HG02759 (cell line): ENCODE results near the gene RNF31.
A peak's percentile ranks its signal among the peaks of the same experiment; 100 is the strongest.

ENCODE experiments used
- ATAC-seq: cut with Tn5 transposase; IDR thresholded peaks from one replicate; pipeline ENCODE4 v1.9.1; 2021; ENCODE audit warnings: mild to moderate bottlenecking, moderate library complexity; ENCODE audit not compliant: unreplicated experiment

The RNF31 gene

DNA sequence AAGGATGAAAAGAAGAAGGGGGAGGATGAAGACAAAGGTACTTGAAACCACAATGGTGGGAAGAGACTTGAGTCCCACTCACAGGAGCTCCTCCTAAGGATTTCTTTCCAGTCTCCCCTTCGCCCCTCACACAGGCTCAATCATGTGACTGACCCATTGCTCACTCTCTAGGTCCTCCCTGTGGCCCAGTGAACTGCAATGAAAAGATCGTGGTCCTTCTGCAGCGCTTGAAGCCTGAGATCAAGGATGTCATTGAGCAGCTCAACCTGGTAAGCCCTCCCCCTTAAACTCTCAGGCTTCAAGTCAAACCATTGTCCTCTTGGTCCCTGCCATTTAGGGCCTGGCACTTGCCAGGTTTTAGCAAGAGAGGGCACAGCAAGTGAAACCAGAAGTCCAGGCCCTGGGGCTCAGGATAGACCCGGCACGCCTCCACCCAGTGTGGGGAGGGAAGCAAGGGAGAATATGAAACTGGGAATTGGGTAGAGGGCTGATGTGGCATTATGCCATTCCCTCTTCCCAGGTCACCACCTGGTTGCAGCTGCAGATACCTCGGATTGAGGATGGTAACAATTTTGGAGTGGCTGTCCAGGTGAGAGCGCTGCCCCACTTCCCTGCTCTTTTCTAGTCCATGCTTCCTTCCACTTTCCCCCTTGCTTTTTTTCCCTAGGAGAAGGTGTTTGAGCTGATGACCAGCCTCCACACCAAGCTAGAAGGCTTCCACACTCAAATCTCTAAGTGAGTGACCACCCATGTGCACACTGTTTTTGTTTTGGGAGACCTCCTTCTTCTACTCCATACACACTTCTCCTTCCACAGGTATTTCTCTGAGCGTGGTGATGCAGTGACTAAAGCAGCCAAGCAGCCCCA lies 9.5 kb upstream of the RNF31 start:
- no peak for ATAC-seq

DNA sequence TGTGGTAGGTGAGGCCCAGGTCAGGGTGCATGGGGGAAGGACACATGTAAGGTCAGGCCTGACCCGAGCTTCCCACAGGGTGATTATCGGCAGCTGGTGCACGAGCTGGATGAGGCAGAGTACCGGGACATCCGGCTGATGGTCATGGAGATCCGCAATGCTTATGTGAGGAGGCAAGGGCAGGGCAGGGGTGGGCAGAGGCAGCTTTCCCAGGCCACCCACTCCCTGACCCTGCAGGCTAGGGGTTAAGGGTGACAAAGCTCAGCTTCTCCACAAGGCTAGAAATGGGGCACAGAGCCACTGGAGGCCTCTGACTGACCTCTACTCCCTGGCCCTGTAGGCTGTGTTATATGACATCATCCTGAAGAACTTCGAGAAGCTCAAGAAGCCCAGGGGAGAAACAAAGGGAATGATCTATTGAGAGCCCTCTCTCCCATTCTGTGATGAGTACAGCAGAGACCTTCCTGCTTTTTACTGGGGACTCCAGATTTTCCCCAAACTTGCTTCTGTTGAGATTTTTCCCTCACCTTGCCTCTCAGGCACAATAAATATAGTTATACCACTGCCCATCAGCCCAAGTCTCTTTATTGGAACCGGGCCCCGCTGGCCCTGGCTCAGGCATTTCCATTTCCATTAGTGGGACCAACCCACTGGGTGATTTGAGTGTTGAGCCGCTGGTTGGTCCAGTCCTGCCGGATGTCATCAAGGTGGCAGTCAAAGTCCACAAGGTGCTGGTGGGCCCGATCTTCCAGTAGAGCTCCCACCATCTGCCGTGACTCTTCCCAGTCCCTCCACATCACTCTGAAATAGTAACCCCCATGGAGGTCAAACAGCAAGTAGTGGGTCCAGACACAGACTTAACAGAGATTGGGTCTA lies 8.7 kb upstream of the RNF31 start:
- ATAC-seq = no peak

- ATAC-seq = no peak
Observed at GRCh38 chr14:24139272-24139934, 7.9 kb upstream of the RNF31 start.

DNA sequence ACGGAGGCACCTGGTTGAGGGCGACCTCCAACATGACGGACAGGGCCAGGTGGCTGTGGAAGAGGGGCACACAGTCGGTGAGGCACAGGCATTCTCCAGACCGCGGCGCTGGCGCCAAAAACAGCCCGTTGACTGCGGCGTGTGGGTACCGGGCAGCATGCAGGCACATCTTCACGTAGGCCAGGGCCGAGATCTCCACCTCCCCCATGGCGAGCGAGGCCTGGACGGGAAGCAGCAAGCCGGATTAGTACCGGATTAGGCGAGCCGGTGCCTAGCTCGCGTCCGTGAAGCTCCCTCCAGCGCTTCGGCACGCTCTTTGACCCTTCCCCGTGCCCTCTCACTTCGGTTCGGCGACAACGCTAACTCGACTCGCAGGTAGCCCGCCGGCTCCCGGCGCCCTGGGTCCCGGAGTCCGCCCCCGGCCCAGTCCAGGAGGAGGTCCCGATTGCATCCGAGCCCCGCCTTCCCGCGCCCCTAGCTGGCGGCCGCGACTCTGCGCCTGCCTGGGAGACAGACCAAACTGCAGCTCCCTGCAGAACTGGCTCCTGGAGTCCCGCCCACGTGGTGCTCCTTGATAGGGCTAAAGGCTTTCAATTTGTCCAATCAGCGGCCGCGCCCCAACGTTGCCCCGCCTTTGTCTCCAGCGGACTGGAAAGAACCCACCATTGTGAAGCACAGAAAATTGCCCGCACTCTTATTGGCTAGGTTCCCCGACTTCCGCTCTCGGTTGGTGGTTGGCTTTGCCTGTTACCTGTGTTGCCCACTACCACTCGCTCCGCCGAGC lies 6.0 kb upstream of the RNF31 start, which contains the start of gene EMC9:
EMC9 (minus strand) TSS at position 495 of the 784 bp plus-strand sequence; CDS start at position 208, 287 bp downstream.
- peak; percentile 89 for ATAC-seq

DNA sequence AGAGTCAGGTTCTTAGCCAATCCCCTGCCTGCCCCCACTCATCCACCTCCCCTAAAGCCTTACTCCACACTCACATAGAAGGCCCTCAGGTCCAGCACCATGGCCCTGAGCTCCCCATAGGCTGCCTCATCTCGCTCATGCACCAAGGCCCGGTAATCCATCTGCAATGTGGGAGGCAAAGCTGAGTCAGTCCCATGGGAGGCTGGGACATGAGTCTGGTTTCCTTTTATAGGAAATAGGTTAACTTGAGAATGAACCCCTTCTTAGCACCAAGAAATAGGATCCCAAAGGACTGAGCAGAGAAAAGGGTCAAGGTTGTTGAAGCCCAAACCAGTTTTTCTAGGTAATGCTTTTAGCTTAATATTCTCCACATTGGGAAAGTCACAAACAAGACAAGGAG lies 3.8 kb upstream of the RNF31 start:
- no peak for ATAC-seq

DNA sequence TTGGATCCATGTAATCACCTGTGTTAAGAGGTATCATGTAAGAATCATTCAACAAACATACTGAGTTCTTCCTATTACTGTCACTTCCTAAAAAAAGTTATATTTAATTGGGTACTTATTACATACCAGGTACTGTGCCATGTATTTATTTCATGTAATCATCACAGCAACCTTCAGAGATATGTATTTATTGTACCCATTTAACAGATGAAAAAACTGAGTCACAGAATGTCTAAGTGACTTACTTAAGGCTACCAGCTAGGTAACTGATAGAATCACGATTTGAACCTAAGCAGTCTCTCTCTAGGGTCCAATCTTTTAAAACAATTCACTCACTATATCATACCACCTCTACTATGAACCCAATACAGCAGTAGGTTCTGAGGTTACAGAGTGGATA lies 2.8 kb upstream of the RNF31 start:
- no peak for ATAC-seq

DNA sequence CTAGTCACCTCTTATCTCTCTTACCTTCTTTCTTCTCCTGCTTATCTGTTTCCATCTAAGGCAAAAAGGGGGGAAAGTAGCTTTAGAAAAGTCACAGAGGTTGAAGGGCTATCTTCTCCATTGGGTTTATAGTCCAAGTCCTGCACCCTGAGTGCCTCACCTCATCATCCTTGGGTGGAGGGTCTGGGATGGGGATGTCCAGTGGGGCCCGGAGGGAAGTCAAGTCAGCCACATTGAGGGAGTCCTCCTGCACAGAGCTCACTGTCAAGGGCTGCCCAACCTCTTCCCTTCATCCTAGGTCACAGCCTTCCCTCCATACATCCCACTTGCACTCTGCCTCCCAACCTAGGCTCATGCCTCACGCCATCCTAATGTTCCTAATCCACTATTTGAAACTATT lies 2.1 kb upstream of the RNF31 start:
- no peak for ATAC-seq

- ATAC-seq = no peak
Observed at GRCh38 chr14:24145690-24146452, 1.4 kb upstream of the RNF31 start.

DNA sequence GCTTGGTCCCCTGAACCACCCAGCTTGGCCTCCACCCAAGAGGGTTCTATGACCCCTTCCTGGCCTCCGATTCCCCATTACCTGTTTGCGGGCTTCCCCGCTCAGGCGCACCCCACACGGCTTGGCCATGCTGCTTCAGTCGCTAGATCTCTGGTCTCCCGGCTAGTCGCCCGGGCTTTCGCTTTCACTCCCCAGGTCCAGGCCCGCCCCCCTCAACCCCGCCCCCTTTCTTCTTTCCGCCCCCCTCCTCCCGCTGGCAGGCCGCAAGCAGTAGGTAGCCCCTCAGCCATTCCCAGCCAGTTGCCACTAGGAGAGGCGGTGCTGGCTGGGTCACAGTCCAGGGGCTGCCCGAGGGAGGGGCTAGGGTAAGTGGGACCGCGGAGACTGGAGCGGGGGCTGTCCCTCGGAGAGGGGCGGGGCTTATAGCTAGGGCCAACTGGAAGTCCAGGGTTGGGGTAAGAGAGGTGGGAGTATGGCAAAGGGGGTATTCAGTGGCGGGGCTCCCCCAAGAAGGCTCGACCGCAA lies 783 bp upstream of the RNF31 start, which contains the start of gene PSME2:
PSME2 (minus strand) TSS at position 158 of the 525 bp plus-strand sequence; CDS start at position 129, 29 bp downstream.
- peak; percentile 58 for ATAC-seq

DNA sequence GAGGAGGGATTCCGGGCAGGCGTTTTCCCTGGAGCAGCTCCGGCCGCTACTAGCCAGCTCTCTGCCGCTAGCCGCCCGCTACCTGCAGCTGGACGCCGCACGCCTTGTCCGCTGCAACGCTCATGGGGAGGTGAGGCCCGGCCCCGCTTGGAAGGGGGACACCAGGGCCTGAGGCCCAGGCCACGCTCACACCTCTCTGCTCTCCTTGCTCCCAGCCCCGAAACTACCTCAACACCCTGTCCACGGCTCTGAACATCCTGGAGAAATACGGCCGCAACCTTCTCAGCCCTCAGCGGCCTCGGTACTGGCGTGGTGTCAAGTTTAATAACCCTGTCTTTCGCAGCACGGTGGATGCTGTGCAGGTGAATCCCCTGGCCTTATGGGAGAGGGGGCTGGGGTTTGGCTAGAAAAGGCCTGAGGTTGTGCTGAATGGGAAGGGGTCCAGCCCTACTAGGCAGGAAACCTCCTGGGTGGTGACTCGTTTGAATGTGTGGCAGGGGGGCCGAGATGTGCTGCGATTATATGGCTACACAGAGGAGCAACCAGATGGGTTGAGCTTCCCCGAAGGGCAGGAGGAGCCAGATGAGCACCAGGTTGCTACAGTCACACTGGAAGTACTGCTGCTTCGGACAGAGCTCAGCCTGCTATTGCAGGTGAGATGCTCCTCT lies 597 bp downstream of the RNF31 start:
- ATAC-seq = no peak

- no peak for ATAC-seq
Observed at GRCh38 chr14:24149302-24149969, 2.1 kb downstream of the RNF31 start.

DNA sequence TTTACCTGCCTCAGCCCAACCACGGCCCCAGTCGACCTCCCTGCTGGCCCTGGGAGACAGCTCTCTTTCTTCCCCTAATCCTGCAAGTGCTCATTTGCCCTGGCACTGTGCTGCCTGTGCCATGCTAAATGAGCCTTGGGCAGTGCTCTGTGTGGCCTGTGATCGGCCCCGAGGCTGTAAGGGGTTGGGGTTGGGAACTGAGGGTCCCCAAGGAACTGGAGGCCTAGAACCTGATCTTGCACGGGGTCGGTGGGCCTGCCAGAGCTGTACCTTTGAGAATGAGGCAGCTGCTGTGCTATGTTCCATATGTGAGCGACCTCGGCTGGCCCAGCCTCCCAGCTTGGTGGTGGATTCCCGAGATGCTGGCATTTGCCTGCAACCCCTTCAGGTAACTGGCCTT lies 2.8 kb downstream of the RNF31 start:
- ATAC-seq = no peak

DNA sequence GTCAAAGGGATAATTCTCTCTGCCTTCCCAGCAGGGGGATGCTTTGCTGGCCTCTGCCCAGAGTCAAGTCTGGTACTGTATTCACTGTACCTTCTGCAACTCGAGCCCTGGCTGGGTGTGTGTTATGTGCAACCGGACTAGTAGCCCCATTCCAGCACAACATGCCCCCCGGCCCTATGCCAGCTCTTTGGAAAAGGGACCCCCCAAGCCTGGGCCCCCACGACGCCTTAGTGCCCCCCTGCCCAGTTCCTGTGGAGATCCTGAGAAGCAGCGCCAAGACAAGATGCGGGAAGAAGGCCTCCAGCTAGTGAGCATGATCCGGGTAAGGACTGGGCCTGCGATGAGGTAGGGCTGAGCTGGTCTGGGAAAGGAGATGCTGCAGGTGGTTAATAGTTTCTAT lies 3.3 kb downstream of the RNF31 start:
- no peak for ATAC-seq

DNA sequence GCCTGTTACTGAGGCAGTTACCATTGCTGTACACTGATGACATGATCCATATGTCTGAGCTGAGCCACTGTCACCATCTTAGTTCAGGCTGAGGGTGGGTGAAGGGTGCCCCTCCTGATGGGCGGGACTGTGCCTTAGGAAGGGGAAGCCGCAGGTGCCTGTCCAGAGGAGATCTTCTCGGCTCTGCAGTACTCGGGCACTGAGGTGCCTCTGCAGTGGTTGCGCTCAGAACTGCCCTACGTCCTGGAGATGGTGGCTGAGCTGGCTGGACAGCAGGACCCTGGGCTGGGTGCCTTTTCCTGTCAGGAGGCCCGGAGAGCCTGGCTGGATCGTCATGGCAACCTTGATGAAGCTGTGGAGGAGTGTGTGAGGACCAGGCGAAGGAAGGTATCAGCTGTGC lies 3.7 kb downstream of the RNF31 start:
- ATAC-seq = no peak

DNA sequence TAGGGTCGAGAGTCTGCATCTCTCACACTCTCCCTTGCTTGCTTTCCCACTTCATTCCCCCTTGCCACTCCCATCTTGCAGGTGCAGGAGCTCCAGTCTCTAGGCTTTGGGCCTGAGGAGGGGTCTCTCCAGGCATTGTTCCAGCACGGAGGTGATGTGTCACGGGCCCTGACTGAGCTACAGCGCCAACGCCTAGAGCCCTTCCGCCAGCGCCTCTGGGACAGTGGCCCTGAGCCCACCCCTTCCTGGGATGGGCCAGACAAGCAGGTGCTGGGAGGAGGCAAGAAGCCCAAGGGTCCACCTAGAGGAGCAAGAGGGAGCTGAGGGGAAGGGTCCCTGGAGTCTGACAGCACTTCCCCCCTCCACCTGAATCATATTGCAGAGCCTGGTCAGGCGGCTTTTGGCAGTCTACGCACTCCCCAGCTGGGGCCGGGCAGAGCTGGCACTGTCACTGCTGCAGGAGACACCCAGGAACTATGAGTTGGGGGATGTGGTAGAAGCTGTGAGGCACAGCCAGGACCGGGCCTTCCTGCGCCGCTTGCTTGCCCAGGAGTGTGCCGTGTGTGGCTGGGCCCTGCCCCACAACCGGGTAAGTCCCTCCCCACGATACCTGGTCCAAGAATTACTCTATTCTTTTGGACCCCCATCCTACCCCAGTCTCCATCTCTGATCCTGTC lies 4.2 kb downstream of the RNF31 start:
- no peak for ATAC-seq

- no peak for ATAC-seq
Observed at GRCh38 chr14:24155100-24155499, 7.8 kb downstream of the RNF31 start.

GRCh38 chr14:24156840-24157239 lies 9.5 kb downstream of the RNF31 start:
- ATAC-seq = no peak

- ATAC-seq = no peak
Observed at GRCh38 chr14:24157331-24157730, 10.0 kb downstream of the RNF31 start.
